Measurements from ENCODE around the gene TMEM184B.

TMEM184B gene

GRCh38 chr22:38312261-38312800 lies 39.5 kb upstream of the TMEM184B start:
- DNase-seq (no peak), ATAC-seq (replicated peaks) (no peak)
- H3K9me3 Mint-ChIP-seq, result no peaks in the 10 kb centered on the region
- H3K27ac Mint-ChIP-seq, result peak overlapping the region; percentile 72
- peaks cover 22 to 49% of the 10 kb centered on the region in 2 donors for H3K36me3 Mint-ChIP-seq
- H3K4me1 Mint-ChIP-seq, result peaks cover 72 to 87% of the 10 kb centered on the region in 2 donors
- peak overlapping the region in 1 of 2 donors; percentile 30 for H3K4me3 Mint-ChIP-seq
- H3K27me3 Mint-ChIP-seq, result no peaks in the 10 kb centered on the region

- peaks cover 22 to 49% of the 10 kb centered on the region in 2 donors for H3K36me3 Mint-ChIP-seq
- no peaks in the 10 kb centered on the region for H3K27me3 Mint-ChIP-seq
- ATAC-seq (replicated peaks) (peak; percentile 81 to 83), DNase-seq (peak; percentile 62)
- H3K4me1 Mint-ChIP-seq, result peaks cover 74 to 91% of the 10 kb centered on the region in 2 donors
- H3K27ac Mint-ChIP-seq, result peak overlapping the region; percentile 86
- peak overlapping the region; percentile 1 to 50 for H3K4me3 Mint-ChIP-seq
- no peaks in the 10 kb centered on the region for H3K9me3 Mint-ChIP-seq
Observed at GRCh38 chr22:38311323-38311620, 38.5 kb upstream of the TMEM184B start.

GRCh38 chr22:38310518-38311322 lies 37.9 kb upstream of the TMEM184B start:
- Mint-ChIP-seq H3K4me3 (peak overlapping the region; percentile 1 to 50), H3K27me3 (no peaks in the 10 kb centered on the region), H3K4me1 (peaks cover 73 to 91% of the 10 kb centered on the region in 2 donors), H3K36me3 (peaks cover 22 to 49% of the 10 kb centered on the region in 2 donors), H3K27ac (peak overlapping the region; percentile 86), H3K9me3 (no peaks in the 10 kb centered on the region)
- ATAC-seq (replicated peaks) (peak; percentile 15 to 17), DNase-seq (no peak)

GRCh38 chr22:38309614-38310517 lies 37.1 kb upstream of the TMEM184B start:
- Mint-ChIP-seq H3K27ac (peak overlapping the region; percentile 31), H3K27me3 (no peaks in the 10 kb centered on the region), H3K36me3 (peaks cover 24 to 53% of the 10 kb centered on the region in 2 donors), H3K4me1 (peaks cover 69 to 91% of the 10 kb centered on the region in 2 donors), H3K4me3 (no peak overlapping the region), H3K9me3 (no peaks in the 10 kb centered on the region)
- DNase-seq (no peak), ATAC-seq (replicated peaks) (no peak)

GRCh38 chr22:38308791-38309498 lies 36.1 kb upstream of the TMEM184B start:
- no peak overlapping the region for H3K4me3 Mint-ChIP-seq
- H3K36me3 Mint-ChIP-seq, result peaks cover 26 to 50% of the 10 kb centered on the region in 2 donors
- peaks cover 66 to 91% of the 10 kb centered on the region in 2 donors for H3K4me1 Mint-ChIP-seq
- no peaks in the 10 kb centered on the region for H3K9me3 Mint-ChIP-seq
- peak overlapping the region; percentile 31 for H3K27ac Mint-ChIP-seq
- no peak for ATAC-seq (replicated peaks)
- DNase-seq, result no peak
- no peaks in the 10 kb centered on the region for H3K27me3 Mint-ChIP-seq

GRCh38 chr22:38305471-38306448 lies 33.0 kb upstream of the TMEM184B start:
- H3K27me3 Mint-ChIP-seq, result no peaks in the 10 kb centered on the region
- ATAC-seq (replicated peaks), result peak; percentile 89 to 90
- peak overlapping the region; percentile 95 for H3K27ac Mint-ChIP-seq
- H3K4me3 Mint-ChIP-seq, result peak overlapping the region; percentile 50 to 76
- H3K4me1 Mint-ChIP-seq, result peaks cover 42 to 63% of the 10 kb centered on the region in 2 donors
- peak; percentile 58 for DNase-seq
- peaks cover 16 to 40% of the 10 kb centered on the region in 2 donors for H3K36me3 Mint-ChIP-seq
- H3K9me3 Mint-ChIP-seq, result no peaks in the 10 kb centered on the region

- ATAC-seq (replicated peaks), result no peak
- no peaks in the 10 kb centered on the region for H3K9me3 Mint-ChIP-seq
- H3K36me3 Mint-ChIP-seq, result peaks cover 24 to 51% of the 10 kb centered on the region in 2 donors
- no peak overlapping the region for H3K27ac Mint-ChIP-seq
- H3K4me1 Mint-ChIP-seq, result peaks cover 32 to 51% of the 10 kb centered on the region in 2 donors
- no peaks in the 10 kb centered on the region for H3K27me3 Mint-ChIP-seq
- H3K4me3 Mint-ChIP-seq, result peak overlapping the region; percentile 22 to 27
- DNase-seq, result no peak
Observed at GRCh38 chr22:38304526-38304925, 31.7 kb upstream of the TMEM184B start.

- ATAC-seq (replicated peaks), result no peak
- Mint-ChIP-seq H3K36me3 (peaks cover 24 to 51% of the 10 kb centered on the region in 2 donors), H3K4me3 (peak overlapping the region in 1 of 2 donors; percentile 35), H3K9me3 (no peaks in the 10 kb centered on the region), H3K27me3 (no peaks in the 10 kb centered on the region), H3K27ac (peak overlapping the region; percentile 81), H3K4me1 (peaks cover 29 to 47% of the 10 kb centered on the region in 2 donors)
- DNase-seq, result no peak
Observed at GRCh38 chr22:38303974-38304373, 31.2 kb upstream of the TMEM184B start.

GRCh38 chr22:38302906-38303305 lies 30.1 kb upstream of the TMEM184B start:
- Mint-ChIP-seq H3K4me1 (peaks cover 23 to 39% of the 10 kb centered on the region in 2 donors), H3K27me3 (no peaks in the 10 kb centered on the region), H3K9me3 (no peaks in the 10 kb centered on the region), H3K4me3 (no peak overlapping the region), H3K27ac (peak overlapping the region; percentile 65), H3K36me3 (peaks cover 30 to 50% of the 10 kb centered on the region in 2 donors)
- ATAC-seq (replicated peaks) (no peak), DNase-seq (no peak)

- Mint-ChIP-seq H3K36me3 (peaks cover 30 to 57% of the 10 kb centered on the region in 2 donors), H3K4me1 (peaks cover 20 to 24% of the 10 kb centered on the region in 2 donors), H3K9me3 (no peaks in the 10 kb centered on the region), H3K27me3 (no peaks in the 10 kb centered on the region), H3K27ac (peak overlapping the region; percentile 85), H3K4me3 (no peak overlapping the region)
- DNase-seq, result no peak
- ATAC-seq (replicated peaks), result no peak
Observed at GRCh38 chr22:38300946-38301345, 28.1 kb upstream of the TMEM184B start.

- H3K36me3 Mint-ChIP-seq, result peaks cover 29 to 58% of the 10 kb centered on the region in 2 donors
- H3K9me3 Mint-ChIP-seq, result no peaks in the 10 kb centered on the region
- H3K27ac Mint-ChIP-seq, result no peak overlapping the region
Observed at GRCh38 chr22:38300197-38300945, 27.6 kb upstream of the TMEM184B start.

GRCh38 chr22:38299770-38300102 lies 26.9 kb upstream of the TMEM184B start:
- peaks cover 33 to 61% of the 10 kb centered on the region in 2 donors for H3K36me3 Mint-ChIP-seq
- H3K4me3 Mint-ChIP-seq, result no peak overlapping the region
- no peak overlapping the region for H3K27ac Mint-ChIP-seq
- peaks cover 12 to 13% of the 10 kb centered on the region in 2 donors for H3K4me1 Mint-ChIP-seq
- no peak for DNase-seq
- ATAC-seq (replicated peaks), result no peak
- H3K9me3 Mint-ChIP-seq, result no peaks in the 10 kb centered on the region
- H3K27me3 Mint-ChIP-seq, result no peaks in the 10 kb centered on the region

More at GRCh38 chr22:38300197-38300945, 27.6 kb upstream of the TMEM184B start:
- no peak overlapping the region for H3K4me3 Mint-ChIP-seq
- no peak for DNase-seq
- ATAC-seq (replicated peaks), result no peak
- peaks cover 14 to 18% of the 10 kb centered on the region in 2 donors for H3K4me1 Mint-ChIP-seq
- no peaks in the 10 kb centered on the region for H3K27me3 Mint-ChIP-seq
